Measurements from ENCODE around the gene PRKAG1.

DNA sequence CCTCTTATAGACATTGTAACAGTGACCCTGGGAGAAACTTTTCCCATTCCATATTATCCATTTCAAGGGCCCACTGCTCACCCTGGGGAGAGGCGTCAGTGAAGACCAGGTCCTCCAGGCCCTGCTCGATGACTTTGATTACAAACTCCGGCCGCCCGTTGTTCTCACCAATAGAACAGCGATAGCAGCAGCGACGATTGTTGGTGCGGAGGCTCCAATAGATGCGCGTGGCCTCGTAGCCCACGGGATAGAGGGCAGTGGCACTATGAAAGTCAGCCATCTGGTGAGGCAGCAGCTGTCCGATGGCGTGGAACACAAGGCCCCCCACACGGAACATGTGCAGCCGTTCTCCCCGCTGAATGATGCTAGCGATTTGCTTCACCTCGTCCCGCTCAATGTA, 7.5 kb upstream of the PRKAG1 start:
- TF ChIP-seq, protein P1, sequence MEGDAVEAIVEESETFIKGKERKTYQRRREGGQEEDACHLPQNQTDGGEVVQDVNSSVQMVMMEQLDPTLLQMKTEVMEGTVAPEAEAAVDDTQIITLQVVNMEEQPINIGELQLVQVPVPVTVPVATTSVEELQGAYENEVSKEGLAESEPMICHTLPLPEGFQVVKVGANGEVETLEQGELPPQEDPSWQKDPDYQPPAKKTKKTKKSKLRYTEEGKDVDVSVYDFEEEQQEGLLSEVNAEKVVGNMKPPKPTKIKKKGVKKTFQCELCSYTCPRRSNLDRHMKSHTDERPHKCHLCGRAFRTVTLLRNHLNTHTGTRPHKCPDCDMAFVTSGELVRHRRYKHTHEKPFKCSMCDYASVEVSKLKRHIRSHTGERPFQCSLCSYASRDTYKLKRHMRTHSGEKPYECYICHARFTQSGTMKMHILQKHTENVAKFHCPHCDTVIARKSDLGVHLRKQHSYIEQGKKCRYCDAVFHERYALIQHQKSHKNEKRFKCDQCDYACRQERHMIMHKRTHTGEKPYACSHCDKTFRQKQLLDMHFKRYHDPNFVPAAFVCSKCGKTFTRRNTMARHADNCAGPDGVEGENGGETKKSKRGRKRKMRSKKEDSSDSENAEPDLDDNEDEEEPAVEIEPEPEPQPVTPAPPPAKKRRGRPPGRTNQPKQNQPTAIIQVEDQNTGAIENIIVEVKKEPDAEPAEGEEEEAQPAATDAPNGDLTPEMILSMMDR (IDR thresholded peaks at IDR 0.05): no peak
- no peak for TF ChIP-seq ZFX (IDR thresholded peaks at IDR 0.05; ENCODE audit: borderline replicate concordance)
